GM12878 (cell line): ENCODE measurements around the gene CCDC190. TPM values are rescaled to one million over a fixed set of nuclear protein-coding genes. Genes with fewer than 3 reads are reported as not detected.

ENCODE experiments used
- ATAC-seq: fragments of 200-7000 bp; cut with Tn5 transposase; 3 replicates; pipeline ENCODE4 v1.9.1; 2020; ENCODE audit warnings: mild to moderate bottlenecking, moderate library complexity
- BruUV-seq: library from RNA; stranded (reverse); fragments of 400-500 nt; replicated peaks from 2 replicates; lab custom pipeline; 2021; lab: Mats Ljungman, UMichigan
- CTCF ChIA-PET: fragments of 300-600 bp; sonication (Branson Sonifier 250); formaldehyde crosslinking; extraction: SDS; loops from one replicate; lab custom pipeline; 2021; ENCODE audit warnings: inconsistent platforms; lab: Yijun Ruan, JAX
- POLR2A ChIA-PET: fragments of 350-600 bp; formaldehyde crosslinking; extraction: SDS; loops from one replicate; lab custom pipeline; 2021; ENCODE audit warnings: inconsistent platforms; lab: Charles Lee
- RAD21 ChIA-PET: fragments of 300-600 bp; sonication (Branson Sonifier 250); formaldehyde crosslinking; loops from one replicate; lab custom pipeline; 2023; ENCODE audit warnings: antibody characterized with exemption; ENCODE audit not compliant: unreplicated experiment; lab: Charles Lee
- SMC1A ChIA-PET: fragments of 300-600 bp; sonication (Branson Sonifier 250); formaldehyde crosslinking; loops from one replicate; lab custom pipeline; 2023; ENCODE audit not compliant: unreplicated experiment, uncharacterized antibody; lab: Charles Lee
- DNase-seq: peaks from one replicate; pipeline ENCODE4 v3.0.0-alpha.2; 2011; ENCODE audit warnings: low read depth, low spot score
- FAIRE-seq: peaks from 3 replicates; lab custom pipeline; 2011; peaks lifted over from hg19 to GRCh38; lab: Jason Lieb, UNC
- H2AFZ ChIP-seq: 2 replicates; pipeline ENCODE4 v1.6.0; 2011; ENCODE audit warnings: low read depth, low read length, control low read depth; ENCODE audit not compliant: control insufficient read depth
- H3K27ac ChIP-seq: 2 replicates; pipeline ENCODE4 v1.5.1; 2011; ENCODE audit warnings: control low read depth; ENCODE audit not compliant: control insufficient read depth, insufficient read depth
- H3K27me3 ChIP-seq, 2 experiments: replicated peaks in 1 of 2; 2 replicates each; pipeline versions ENCODE4 v1.6.0 to v1.6.1; 2011; ENCODE audit warnings: low read length in 1 of 2; ENCODE audit not compliant: control insufficient read depth in 2 of 2, insufficient read depth in 2 of 2
- H3K36me3 ChIP-seq, 2 experiments: 2 replicates each; pipeline ENCODE4 v1.5.1; 2011; ENCODE audit warnings: low read length in 1 of 2; ENCODE audit not compliant: control insufficient read depth in 2 of 2, insufficient read depth in 2 of 2
- H3K4me1 ChIP-seq: 2 replicates; pipeline ENCODE4 v1.6.1; 2011; ENCODE audit warnings: mild to moderate bottlenecking, low read length, moderate library complexity, mixed read lengths; ENCODE audit not compliant: control insufficient read depth, insufficient read depth
- H3K4me2 ChIP-seq: 2 replicates; pipeline ENCODE4 v1.6.0; 2011; ENCODE audit warnings: control low read depth; ENCODE audit not compliant: control insufficient read depth, insufficient read depth
- H3K4me3 ChIP-seq: fragments of 200-600 bp; sonication (generic); 2 replicates; pipeline ENCODE4 v1.5.1; 2016
- H3K79me2 ChIP-seq: 2 replicates; pipeline ENCODE4 v1.6.0; 2011; ENCODE audit warnings: low read length; ENCODE audit not compliant: control insufficient read depth, insufficient read depth
- H3K9ac ChIP-seq: 2 replicates; pipeline ENCODE4 v1.8.0; 2011; ENCODE audit warnings: low read length, control low read depth, mixed read lengths; ENCODE audit not compliant: control insufficient read depth, insufficient read depth
- H3K9me3 ChIP-seq: replicated peaks from 3 replicates; pipeline ENCODE4 v1.5.1; 2011; ENCODE audit warnings: mild to moderate bottlenecking, low read length; ENCODE audit not compliant: control insufficient read depth, insufficient read depth
- H4K20me1 ChIP-seq: 2 replicates; pipeline ENCODE4 v1.6.0; 2011; ENCODE audit not compliant: control insufficient read depth, insufficient read depth
- ATF2 ChIP-seq: IDR thresholded peaks from 2 replicates; pipeline ENCODE4 v1.6.1; 2012; ENCODE audit warnings: low read length, inconsistent platforms
- ATF3 ChIP-seq: IDR thresholded peaks from 2 replicates; pipeline ENCODE4 v1.6.1; 2011; ENCODE audit warnings: low read depth, mild to moderate bottlenecking, low read length, moderate library complexity, borderline replicate concordance; ENCODE audit errors: extremely low read depth
- CEBPB ChIP-seq, 2 experiments: fragments of 150-350 bp in 1 of 2; IDR thresholded peaks; 2 replicates each; pipeline ENCODE4 v1.6.1; 2012 to 2014; ENCODE audit warnings: low read depth in 2 of 2, low read length in 2 of 2, borderline replicate concordance in 1 of 2, inconsistent platforms in 1 of 2
- CHD2 ChIP-seq: IDR thresholded peaks from 2 replicates; pipeline ENCODE4 v1.6.1; 2011; ENCODE audit warnings: low read depth, low read length, improper control_type of control experiment, borderline replicate concordance
- EED ChIP-seq: sonication (generic); IDR thresholded peaks from 2 replicates; pipeline ENCODE4 v1.6.1; 2016; ENCODE audit warnings: antibody characterized with exemption, low read depth
- HDAC2 ChIP-seq: fragments of 200-600 bp; sonication (generic); IDR thresholded peaks from 2 replicates; pipeline ENCODE4 v1.6.1; 2017
- NKRF ChIP-seq: fragments of 450-650 bp; conservative IDR thresholded peaks from 2 replicates; pipeline ENCODE4 v1.6.1; 2017; ENCODE audit warnings: mild to moderate bottlenecking, moderate library complexity
- PML ChIP-seq: IDR thresholded peaks from 2 replicates; pipeline ENCODE4 v1.6.1; 2012; ENCODE audit warnings: low read length, inconsistent platforms
- RELB ChIP-seq: fragments of 450-650 bp; IDR thresholded peaks from 2 replicates; pipeline ENCODE4 v1.6.1; 2017; ENCODE audit warnings: low read depth, mild to moderate bottlenecking, moderate library complexity
- SREBF2 ChIP-seq: IDR thresholded peaks from 2 replicates; pipeline ENCODE4 v1.6.1; 2012; ENCODE audit warnings: mild to moderate bottlenecking, low read length
- STAT1 ChIP-seq: fragments of 450-650 bp; conservative IDR thresholded peaks from 2 replicates; pipeline ENCODE4 v1.6.1; 2014; ENCODE audit warnings: antibody characterized with exemption, mild to moderate bottlenecking
- TBL1XR1 ChIP-seq: IDR thresholded peaks from 2 replicates; pipeline ENCODE4 v1.6.1; 2012; ENCODE audit warnings: low read depth, low read length, improper control_type of control experiment
- in situ Hi-C: fragments of 300-500 bp; cut with MboI; formaldehyde crosslinking; loops from 9 replicates; pipeline ENCODE4 v1.14.3; 2018; ENCODE audit warnings: mixed read lengths
- intact Hi-C: fragments of 100-400 bp; cut with micrococcal nuclease; formaldehyde crosslinking; loops from one replicate; pipeline ENCODE4 v1.14.2; 2022; ENCODE audit not compliant: unreplicated experiment
- polyA plus RNA-seq, 11 experiments: library from polyadenylated mRNA; depleted of rRNA in 4 of 11; unstranded in 6 of 11; stranded (reverse) in 5 of 11; fragments of >200 nt; fragmentation: Nextera tagmentation in 4 of 11; fragmentation: Illumina TruSeq in 1 of 11; extraction: Ambion mirVana in 4 of 11; extraction: Trizol in 1 of 11; gene quantifications; 1 replicate in 1 of 11; 2 replicates in 10 of 11; pipeline versions ENCODE4 v1.2.1 to v1.2.3, GENCODE V29; 2011 to 2016; ENCODE audit warnings: inconsistent platforms in 2 of 11, missing spikeins in 2 of 11, low read depth in 1 of 11
- total RNA-seq, 4 experiments: library from RNA; depleted of rRNA in 3 of 4; stranded (reverse); fragments of >200 nt in 3 of 4; fragmentation: Illumina TruSeq in 1 of 4; extraction: Trizol in 1 of 4; gene quantifications; 2 replicates each; pipeline versions ENCODE4 v1.2.1 to v1.2.3, GENCODE V29; 2013 to 2021

Gene CCDC190
- total and polyA plus RNA-seq, 10 of the 15 experiments (the other 5 are each of a cell fraction or from before 2014, with no cell fraction given), result not detected

GRCh38 chr1:162840250-162840839, 20.6 kb downstream of the CCDC190 start:
- in situ Hi-C loops, result no loop called here
- BruUV-seq, result no TSS peak

More at GRCh38 chr1:162840250-162840839, 20.6 kb downstream of the CCDC190 start:
- TF ChIP-seq NKRF (no peak), STAT1 (no peak), CHD2 (no peak), ATF3 (no peak), TBL1XR1 (no peak), PML (no peak), EED (no peak), SREBF2 (no peak), CEBPB (IDR thresholded peaks at IDR 0.05; ENCODE audit: borderline replicate concordance in 1 of 2, low read depth in 2 of 2, low read length in 2 of 2) (no peak), HDAC2 (no peak), ATF2 (no peak), RELB (no peak)
- TF ChIP-seq, all 136 proteins: peak for 0
- Histone ChIP-seq H3K27me3 (no peaks in the 10 kb centered on the region), H3K36me3 (no peaks in the 10 kb centered on the region), H4K20me1 (no peaks in the 10 kb centered on the region), H3K4me3 (no peak overlapping the region), H3K79me2 (no peaks in the 10 kb centered on the region), H2AFZ (no peak overlapping the region), H3K4me1 (peaks cover 6% of the 10 kb centered on the region), H3K9ac (no peak overlapping the region), H3K9me3 (peaks cover 22% of the 10 kb centered on the region), H3K4me2 (no peak overlapping the region), H3K27ac (no peak overlapping the region)
- ATAC-seq, result no peak
- DNase-seq, result no peak
- no peak for FAIRE-seq
- CTCF ChIA-PET, result interaction anchor here (1.1 kb wide), 1 partner anchor 13 kb away, joined by 3 read pairs; no protein-coding TSS in a partner anchor
- intact Hi-C loops, result no loop called here
- SMC1A ChIA-PET, result no interaction called here
- RAD21 ChIA-PET, result no interaction called here
- POLR2A ChIA-PET, result no interaction called here
